Gastroesophageal sphincter (tissue), 3 donors: ENCODE measurements around the gene FBXO36.

Source experiments
- EP300 ChIP-seq: sonication (generic); formaldehyde crosslinking; IDR thresholded peaks from one replicate; pipeline ENCODE4 v1.6.1; 2017; ENCODE audit warnings: antibody characterized with exemption, mild to moderate bottlenecking
- TF ChIP-seq, protein P1 (sequence below), 4 experiments: fragments of 200-600 bp in 2 of 4; fragments of 450-650 bp in 2 of 4; sonication (generic) in 1 of 4; IDR thresholded peaks; one replicate each; pipeline ENCODE4 v1.5.1; 2017 to 2019; ENCODE audit warnings: antibody characterized with exemption in 4 of 4, mild to moderate bottlenecking in 2 of 4, moderate library complexity in 2 of 4

DNA sequence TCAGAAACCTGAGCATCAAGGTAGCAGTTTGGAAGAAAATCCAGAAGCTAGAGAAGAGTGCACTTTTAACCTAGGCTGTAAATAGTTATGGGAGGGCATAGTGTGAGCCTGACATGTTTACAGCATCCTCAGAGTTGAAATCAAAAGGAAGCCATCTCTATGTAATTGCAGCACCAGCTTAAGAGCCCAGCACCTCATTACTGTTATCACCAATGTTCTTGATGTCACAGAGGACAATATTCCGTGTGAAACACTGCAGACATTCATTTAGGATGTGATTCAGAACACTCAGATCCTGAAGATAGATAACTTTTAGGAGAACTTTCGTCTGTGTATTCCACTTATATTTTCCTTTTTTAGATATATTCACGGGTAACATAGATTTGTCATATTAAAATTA lies 48.1 kb downstream of the FBXO36 start:
- no peak for TF ChIP-seq EP300
- TF ChIP-seq, protein P1, sequence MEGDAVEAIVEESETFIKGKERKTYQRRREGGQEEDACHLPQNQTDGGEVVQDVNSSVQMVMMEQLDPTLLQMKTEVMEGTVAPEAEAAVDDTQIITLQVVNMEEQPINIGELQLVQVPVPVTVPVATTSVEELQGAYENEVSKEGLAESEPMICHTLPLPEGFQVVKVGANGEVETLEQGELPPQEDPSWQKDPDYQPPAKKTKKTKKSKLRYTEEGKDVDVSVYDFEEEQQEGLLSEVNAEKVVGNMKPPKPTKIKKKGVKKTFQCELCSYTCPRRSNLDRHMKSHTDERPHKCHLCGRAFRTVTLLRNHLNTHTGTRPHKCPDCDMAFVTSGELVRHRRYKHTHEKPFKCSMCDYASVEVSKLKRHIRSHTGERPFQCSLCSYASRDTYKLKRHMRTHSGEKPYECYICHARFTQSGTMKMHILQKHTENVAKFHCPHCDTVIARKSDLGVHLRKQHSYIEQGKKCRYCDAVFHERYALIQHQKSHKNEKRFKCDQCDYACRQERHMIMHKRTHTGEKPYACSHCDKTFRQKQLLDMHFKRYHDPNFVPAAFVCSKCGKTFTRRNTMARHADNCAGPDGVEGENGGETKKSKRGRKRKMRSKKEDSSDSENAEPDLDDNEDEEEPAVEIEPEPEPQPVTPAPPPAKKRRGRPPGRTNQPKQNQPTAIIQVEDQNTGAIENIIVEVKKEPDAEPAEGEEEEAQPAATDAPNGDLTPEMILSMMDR (IDR thresholded peaks at IDR 0.05) = no peak
